GM19238 (cell line): ENCODE results near the gene RIC1.
"Not testable (repeated sequence)": the region's sequence is repeated elsewhere in the genome, so short reads cannot be mapped to it uniquely, and the experiment has no call there.

Source experiments
- DNase-seq: peaks from one replicate; pipeline ENCODE4 v3.0.0; 2011; ENCODE audit warnings: low spot score; ENCODE audit not compliant: insufficient read length

The RIC1 gene

DNA sequence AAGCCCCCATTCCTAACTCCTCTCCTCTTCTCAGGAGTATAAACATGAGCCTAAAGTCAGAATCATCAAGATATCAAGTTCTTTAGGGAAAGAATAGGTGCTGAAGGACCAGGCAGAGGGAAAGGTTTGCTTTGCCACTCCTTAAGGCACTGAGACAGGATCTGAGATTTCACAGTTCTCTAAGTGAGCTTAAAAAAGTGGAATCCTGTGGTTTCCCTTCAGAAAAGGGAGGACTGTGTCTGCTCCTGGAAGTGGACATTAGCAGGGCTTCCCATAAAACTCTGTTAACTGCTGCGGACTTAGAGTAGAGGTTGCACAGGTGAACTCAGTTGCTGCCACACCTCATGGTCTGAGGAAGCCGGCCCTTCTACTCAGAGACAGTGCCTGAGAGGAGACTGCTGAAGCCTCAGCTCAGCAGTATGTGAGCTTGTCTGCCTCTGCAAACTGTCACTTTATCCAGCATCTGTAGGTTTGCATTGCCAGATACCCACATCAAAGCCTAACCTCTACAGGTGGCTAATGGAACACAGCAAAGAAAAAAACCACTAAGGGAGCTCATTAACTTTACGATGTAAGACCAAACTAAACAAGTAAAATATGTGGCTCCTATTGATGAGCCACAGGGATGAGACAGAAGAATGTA lies 42.9 kb downstream of the RIC1 start:
- DNase-seq = no peak

DNA sequence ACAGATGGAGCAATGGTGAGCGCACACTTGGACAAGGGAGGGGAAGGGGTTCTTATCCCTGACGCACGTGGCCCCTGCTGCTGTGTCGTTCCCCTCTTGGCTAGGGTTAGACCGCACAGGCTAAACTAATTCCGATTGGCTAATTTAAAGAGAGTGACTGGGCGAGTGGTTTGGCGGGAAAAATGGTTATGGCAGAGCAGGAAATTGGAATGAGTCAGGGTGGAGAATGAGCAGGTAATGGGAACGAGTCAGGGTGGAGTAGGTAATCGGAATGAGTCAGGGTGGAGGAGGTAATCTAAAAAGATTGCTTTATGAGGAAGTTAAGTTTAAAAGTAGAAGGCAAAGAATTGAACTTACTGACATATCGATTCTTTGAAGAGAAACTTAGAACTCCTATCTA lies 46.1 kb downstream of the RIC1 start:
- not testable (repeated sequence) for DNase-seq

DNA sequence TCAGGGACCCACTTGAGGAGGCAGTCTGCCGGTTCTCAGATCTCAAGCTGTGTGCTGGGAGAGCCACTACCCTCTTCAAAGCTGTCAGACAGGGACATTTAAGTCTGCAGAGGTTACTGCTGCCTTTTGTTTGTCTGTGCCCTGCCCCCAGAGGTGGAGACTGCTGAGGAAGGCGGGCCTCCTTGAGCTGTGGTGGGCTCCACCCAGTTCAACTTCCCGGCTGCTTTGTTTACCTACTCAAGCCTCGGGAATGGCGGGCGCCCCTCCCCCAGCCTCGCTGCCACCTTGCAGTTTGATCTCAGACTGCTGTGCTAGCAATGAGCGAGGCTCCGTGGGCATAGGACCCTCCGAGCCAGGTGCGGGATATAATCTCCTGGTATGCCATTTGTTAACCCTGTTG lies 54.7 kb downstream of the RIC1 start:
- DNase-seq = not testable (repeated sequence)

DNA sequence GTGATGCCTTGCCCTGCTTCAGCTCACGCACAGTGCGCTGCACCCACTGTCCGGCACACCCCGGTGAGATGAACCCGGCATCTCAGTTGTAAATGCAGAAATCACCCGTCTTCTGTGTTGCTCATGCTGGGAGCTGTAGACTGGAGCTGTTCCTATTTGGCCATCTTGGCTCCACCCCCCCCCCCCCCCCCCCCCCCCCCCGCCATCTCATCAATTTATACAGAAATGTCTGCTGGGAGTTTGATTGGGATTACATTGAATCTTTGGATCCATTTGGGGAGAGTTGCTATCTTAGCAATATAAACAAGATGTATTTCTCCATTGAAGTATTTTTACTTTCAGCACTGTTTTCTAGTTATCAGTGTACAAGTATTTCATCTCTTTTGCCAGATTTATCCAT lies 55.2 kb downstream of the RIC1 start:
- no peak for DNase-seq

DNA sequence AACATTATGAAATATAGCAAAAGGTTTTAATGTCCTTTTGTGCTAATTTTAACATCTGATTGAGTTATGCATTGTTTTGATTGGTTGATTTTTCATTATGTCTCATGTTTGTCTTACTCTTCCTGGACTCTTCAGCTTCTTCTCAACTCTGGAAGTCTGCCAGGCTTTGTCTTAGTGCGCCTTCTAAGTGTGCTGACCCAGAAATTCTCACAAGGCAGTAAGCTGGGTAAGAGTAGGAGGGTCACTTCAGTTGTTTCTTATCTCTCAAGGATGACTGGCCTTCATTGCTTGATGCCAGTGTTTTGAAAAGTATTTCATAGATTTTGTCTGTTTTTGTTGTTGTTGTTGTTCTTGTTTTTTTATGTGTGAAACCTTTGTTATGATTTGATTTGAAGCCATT lies 59.2 kb downstream of the RIC1 start:
- no peak for DNase-seq

DNA sequence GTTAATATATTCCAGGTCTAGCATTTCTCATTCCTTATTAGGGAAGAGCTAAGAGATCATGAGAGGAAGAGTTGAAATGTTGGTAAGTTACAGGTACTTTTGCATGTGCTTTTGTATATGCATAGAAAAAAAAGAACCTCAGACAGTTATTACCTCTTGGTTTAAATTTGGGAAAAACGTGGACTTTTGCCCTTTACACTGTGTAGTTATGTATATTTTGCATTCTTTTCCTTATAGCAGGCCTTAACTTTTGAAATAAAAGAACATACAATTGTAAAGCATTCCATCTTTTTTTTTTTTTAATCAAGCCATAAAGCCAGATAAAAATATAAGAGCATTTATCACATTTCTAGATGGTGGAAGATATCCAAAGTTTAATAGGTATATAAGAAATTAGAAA lies 61.4 kb downstream of the RIC1 start:
- no peak for DNase-seq

DNA sequence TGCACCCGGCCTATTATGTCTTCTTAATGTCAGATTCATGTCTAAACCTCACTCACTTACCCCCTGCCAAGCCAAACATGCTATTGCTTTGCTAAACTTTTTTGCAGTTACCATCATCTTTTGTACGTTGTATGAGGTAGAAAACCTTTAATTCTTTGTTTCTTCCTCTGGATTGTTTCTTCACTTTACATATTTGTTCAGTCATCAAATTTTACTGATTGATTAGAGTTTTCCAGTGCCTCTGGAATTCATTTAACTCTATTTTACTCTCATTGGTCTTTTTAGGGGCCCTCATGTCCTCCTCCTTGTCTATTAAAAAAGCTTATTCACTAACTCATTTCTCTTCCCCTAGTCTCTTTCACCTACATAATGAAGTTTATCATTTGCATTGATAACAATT lies 67.0 kb downstream of the RIC1 start:
- no peak for DNase-seq

DNA sequence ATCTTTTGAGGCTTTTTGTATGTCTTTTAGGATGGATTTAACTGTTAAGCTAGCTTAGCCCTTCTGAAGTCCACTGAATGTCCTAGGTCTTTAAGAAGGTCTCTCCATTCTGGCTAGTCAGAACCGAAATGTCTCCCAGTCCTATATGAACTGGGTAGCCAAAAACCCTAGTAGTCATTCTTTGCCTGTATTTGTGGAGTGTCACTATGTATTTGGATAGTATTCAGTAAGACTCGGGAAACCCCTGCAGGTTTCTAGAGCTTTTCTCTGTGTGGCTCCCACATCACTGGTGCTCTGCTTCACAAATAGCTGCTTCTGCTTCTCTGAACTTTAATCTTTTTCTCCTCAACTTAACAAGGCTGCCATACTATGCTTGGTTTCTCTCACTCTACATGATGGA lies 68.0 kb downstream of the RIC1 start:
- no peak for DNase-seq

DNA sequence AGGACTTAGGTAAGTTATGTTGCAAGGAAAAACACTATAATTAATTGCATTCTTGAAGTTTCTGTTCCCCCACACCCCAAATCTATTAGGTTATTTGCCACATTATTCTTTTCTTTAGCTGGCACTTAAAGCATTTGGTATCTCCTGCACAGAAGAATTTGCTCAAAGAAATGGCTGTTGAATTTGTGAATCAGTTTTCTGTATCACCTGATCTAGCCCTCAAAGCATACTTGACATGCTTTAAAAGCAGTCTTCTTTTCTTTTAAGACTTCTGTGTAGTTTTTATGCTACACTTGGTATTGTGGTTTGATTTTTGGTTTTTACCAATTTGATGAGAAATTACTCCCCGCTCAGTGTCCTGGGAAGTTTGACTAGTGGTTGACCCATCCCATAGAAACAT lies 69.1 kb downstream of the RIC1 start:
- no peak for DNase-seq

DNA sequence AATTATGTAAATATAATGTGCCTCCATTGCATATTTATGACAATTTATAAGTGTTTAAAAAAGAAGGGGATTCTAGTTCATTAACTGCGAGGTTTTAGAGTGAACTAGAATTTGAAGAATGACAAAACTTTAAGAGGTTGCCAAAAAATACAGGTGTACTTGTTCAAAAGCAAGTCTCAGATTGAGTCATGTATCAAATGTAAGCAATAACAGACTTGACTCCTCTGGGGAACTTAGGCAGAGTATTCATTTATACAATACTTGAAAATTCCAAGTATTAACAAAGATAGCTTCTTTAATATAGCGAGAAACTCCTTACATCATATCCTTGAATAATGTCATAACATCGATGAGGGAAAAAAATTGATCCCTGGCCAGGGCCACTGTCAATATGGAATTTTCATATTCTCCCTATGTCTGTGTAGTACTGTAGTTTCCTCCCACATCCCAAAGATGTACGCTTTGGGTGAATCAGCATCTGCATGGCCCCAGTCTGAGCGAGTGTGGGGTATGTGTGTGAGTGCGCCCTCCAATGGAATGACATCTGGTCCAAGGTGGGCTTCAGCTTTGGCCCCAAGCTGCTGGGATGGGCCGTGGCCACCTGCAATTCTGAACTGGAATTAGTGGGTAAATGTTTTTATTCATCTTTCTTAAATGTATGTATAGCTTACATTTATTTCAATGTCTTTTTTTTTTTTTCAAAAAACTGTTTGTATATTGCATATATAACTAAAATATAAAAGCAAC lies 70.1 kb downstream of the RIC1 start:
- no peak for DNase-seq

DNA sequence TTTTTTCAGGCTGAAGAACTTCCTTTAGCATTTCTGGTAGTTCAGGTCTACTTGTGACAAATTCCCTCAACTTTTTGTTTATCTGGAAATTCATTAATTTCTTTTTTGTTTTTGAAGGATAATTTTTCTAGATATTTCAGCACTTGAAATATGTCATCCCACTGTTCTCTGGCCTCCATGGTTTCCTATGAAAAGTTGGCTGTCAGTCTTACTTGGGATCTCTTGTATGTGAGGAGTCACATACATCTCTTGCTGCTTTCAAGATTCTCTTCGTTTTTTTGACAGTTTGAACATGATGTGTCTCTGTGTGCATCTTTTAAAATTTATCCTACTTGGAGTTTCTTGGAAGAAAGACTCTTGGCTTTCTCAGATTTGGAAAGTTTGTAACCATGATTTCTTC lies 79.5 kb downstream of the RIC1 start:
- DNase-seq = no peak

DNA sequence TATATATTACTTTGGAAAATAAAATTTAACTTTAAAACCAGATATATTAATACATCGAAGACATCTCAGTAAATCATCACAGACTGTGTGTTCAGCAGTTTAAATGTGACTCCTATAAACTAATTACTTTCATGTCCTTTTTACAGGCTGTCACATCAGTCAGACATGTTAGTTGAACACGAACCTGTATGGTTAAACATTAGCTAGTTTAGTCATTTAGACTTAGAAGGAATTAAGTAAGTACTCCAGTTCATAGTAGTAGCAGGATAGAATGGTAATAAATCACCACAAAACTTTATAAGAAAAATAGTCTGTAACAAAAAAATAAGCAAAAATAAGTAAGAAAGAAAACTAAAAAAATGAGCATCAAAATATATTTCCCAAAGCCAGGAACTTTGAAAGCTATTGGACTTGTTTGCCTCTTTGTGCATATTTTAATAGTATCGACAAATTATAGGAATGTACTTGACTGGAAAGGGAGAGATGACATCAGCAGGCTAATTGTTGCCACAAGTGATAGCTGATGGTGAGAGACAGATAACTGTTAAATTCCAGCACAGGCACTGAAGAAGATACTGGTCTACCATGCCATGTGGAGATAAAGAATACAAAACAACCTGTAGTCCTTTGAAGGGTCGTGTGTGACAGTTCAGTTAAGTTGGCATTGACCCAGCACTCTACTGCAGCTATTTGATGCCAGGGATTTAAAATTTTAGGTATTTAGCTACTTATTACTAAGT lies 83.9 kb downstream of the RIC1 start:
- no peak for DNase-seq

DNA sequence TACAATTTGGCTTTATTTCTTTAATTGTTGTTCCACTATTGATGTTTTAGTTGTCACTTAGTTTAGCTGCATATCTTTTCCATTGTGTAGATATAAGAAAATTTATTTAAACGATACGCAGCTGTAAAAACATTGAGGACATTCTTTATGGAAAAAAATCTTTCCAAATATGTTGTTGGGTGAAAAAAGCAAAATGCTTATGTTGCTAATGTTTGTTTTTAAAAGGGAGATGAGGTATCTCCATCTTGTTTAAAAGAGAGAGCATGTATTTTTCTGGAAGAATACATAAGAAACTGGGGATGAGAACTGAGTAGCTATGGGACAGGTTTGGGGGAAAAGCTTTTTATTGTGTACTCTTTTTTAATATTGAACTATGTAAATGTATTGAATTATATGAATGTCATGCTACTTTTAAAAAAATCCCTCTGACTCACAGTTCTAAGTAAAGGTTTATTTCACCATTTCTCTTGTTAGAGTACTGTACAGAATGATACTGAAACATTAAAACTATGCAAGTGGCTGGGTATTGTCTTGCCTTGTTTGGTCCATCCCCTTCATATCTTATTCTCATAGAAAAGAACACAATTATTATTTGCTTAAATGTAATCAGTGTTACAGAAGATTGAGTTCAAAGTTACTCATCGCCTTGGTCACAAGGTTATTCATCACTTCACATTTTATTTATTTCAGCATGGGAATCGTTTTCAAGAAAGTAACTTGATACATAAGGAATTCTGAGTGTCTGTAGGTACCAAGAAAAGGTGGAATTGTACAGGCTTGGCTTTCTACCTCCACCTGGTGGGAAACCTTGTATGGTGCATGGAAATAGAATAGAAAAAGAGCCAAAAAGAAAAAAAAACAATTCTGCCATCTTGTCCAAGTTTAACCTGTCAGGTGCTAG lies 85.8 kb downstream of the RIC1 start:
- DNase-seq = no peak

DNA sequence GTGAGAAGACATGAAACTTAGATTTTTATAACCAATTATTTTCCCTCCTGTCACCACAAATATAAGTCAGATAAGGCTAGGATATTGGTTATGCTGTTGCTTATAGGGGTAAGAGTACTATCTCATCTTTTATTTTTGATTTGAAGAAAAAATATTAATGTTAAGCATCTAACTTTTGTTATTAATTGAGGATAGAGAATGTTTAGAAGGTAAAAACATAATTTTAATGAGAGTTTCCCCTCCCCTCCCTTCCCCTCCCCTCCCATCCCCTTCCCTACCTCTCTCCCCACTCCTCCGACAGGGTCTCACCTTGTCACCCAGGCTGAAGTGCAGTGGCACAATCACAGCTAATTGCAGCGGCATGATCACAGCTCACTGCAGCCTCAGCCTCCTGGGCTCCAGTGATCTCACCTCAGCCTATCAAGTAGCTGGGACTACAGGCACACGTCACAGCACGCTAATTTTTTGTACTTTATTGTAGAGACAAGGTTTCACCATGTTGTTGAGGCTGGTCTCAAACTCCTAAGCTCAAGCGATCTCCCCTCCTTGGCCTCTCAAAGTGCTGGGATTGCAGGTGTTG lies 86.7 kb downstream of the RIC1 start:
- no peak for DNase-seq

DNA sequence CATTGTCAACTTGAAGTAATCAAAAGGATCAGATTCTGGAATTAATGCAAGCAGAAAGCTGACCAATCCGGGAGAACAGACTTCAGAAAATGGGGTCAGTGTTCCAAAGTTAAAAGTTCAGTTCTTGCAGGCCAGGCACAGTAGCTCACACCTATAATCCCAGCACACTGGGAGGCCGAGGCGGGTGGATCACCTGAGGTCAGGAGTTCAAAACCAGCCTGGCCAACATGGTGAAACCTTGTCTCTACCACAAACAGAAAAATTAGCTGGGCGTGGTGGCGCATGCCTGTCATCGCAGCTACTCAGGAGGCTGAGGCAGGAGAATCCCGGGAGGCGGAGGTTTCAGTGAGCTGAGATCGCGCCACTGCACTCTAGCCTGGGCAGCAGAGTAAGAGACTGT lies 88.5 kb downstream of the RIC1 start:
- not testable (repeated sequence) for DNase-seq

DNA sequence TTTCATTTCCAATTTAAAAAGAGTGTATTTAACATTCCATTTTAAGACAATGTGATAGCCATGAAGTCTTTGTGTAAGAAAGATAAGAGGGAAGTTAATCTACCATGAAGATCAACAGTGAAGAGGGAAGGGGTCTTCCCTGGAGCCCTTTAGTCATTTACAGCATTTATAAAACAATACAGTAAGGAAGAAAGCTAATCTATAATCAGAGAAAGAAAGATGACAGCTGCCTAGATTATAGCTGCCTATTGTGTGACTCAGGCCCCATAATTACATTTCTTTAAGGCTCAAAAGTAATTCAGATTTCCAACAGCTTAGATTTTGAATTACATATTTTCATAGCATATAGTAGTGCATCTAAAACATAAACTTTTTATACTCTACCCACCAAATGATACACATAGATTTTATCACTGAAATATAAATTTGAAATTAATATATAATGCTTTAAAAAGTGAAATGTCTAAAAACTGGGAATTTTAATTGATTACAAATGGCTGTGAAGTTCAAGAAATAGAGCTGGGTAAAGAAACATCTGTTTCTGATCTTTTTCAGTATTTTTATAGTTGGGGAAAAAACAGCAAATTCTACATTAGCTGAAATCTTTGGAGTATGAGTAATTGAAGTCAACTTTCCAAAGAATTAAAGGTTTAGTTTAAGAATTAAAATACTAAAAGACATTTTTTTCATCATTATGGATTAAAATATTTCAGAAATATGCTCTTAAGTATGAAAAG lies 89.6 kb downstream of the RIC1 start:
- no peak for DNase-seq

DNA sequence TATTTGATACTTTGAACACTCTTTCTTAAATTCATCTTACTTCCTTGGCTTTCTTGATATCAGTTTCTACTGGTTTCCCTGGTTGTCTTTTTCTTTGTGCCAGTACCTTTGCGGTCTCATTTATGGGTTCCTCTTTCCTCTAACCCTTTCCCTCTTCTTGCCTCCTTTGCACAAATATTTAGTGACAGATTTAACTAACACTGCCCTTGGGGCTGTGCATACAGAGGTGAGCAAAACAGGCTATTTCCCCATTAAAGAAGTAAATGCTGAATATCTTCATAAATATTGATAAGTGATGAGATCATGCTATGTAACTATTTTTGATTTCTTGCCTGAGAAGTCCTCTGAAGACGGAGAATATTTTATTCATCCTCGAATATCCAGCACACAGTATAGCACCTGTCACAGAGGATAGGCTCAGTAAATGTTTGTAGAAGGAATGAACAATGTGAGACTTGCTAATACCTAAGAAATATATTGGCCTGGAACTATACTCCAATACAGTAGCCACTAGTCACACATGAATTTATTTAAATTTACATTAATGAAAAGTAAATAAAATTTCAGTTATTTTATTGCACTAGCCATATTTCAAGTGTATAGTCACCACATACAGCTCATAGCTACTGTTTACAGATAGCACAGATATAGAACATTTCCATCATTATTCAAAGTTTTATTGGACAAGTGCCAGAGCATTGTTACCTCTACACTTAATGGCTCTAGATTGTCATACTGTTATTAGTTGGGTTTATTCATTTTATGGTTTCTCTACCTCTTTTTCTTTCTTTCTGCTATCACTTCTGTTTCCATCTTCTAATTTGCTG lies 90.4 kb downstream of the RIC1 start:
- no peak for DNase-seq

DNA sequence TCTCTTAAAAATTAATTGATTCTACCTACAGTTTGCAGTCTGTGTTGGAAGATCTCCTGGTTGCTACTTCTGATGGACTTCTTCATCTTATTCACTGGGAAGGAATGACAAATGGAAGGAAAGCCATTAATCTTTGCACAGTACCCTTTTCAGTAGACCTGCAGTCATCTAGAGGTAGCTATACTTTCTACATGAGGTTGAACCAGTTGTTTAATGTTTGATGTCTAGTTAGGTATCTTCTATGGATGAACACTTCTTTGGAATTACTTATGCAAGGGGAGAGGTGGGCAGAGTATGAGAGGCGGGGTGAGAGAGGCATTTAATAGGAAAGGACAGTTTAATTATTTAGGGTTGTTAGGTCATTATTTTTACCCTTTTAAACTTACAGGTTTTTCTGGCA lies 91.2 kb downstream of the RIC1 start:
- DNase-seq = no peak

DNA sequence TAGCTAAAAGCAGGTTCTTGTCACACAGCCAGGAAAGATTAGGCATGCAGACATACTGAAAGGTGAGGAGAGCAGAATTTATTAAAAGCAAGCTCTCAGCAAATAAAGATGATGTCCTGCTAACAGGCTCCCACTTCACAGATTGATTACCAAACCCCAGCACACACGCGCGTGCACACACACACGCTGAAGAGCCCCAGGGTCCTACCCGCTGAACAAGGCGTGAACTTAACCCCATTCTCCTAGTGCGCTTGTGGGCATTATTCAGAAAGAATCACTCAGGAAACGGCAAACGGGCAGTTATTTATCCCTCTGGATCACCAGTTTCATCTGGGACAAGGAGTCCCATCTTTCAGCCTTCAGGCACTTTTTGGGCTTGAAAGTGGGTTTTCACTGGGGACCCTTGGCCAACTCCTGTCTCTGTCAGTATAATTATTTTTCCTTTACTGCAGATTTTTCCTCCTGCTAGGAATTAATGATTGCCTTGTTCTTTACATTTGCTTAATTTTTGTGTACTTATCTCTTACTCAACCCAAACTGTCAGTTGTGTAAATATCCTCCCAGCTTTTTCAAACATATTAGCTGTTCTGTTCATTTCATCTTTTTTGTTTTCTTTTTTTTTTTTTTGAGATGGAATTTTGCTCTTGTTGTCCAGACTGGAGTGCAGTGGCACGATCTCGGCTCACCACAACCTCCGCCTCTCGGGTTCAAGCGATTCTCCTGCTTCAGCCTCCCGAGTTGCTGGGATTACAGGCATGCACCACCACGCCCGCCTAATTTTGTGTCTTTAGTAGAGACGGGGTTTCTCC lies 92.6 kb downstream of the RIC1 start:
- no peak for DNase-seq
